Measurements from ENCODE around the gene MAFG.

DNA sequence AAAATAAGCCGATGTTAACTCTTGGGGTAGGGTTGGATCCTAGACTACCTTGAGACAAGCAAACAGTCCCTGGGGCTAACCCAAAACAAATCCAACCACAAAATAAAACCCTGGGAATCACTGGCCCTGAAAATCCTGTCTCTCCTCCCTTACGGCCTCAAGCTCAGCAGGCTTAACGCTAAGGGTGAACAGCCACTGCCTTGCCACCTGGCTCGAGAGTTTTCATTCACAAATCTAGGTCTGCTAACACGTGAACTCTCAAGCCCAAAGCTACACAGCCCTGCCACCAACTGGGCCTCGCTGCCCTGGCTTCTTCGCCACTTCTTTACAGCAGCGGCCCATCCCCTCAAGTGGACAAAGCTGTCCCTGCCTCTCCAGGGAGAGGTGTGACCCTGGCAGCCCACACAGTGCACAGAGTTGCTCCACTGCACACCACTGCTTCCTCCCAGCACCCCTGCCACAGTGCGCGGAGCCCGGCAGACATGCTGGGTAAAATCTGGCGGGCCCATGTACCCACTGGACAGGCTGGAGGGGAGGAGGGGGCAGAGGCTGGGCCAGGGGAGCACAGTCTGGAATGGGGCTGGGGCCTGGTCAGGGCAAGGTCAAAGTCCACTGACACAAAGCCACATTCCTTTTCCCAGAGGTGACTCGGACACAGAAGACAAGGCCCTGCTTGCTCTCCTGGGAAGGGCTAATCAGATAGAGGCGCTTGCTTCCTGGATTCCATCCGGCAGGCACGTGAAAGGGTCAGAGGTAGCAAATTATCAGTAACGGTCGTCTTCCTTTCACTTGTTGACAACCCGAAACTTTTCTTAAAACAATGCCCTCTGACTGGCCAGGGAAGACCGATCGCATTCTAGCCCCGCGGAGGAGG lies 17.3 kb downstream of the MAFG start:
- no peak for TF ChIP-seq EP300 (IDR thresholded peaks at IDR 0.05)
- TF ChIP-seq, protein P1, sequence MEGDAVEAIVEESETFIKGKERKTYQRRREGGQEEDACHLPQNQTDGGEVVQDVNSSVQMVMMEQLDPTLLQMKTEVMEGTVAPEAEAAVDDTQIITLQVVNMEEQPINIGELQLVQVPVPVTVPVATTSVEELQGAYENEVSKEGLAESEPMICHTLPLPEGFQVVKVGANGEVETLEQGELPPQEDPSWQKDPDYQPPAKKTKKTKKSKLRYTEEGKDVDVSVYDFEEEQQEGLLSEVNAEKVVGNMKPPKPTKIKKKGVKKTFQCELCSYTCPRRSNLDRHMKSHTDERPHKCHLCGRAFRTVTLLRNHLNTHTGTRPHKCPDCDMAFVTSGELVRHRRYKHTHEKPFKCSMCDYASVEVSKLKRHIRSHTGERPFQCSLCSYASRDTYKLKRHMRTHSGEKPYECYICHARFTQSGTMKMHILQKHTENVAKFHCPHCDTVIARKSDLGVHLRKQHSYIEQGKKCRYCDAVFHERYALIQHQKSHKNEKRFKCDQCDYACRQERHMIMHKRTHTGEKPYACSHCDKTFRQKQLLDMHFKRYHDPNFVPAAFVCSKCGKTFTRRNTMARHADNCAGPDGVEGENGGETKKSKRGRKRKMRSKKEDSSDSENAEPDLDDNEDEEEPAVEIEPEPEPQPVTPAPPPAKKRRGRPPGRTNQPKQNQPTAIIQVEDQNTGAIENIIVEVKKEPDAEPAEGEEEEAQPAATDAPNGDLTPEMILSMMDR (IDR thresholded peaks at IDR 0.05): no peak
